ENCODE results near the gene MRGPRF. TPM values are rescaled to one million over a fixed set of nuclear protein-coding genes. Genes with fewer than 3 reads are reported as not detected.

MRGPRF gene
- total RNA-seq, 4 donors from 2014 or later: 88.9 to 213 (median 165) TPM

- Histone ChIP-seq H3K27ac (peak overlapping the region; percentile 88 to 99 (median 98)), H3K27me3 (peaks cover 3% of the 10 kb centered on the region), H3K9me3 (no peaks in the 10 kb centered on the region), H3K36me3 (peaks cover 0 to 42% of the 10 kb centered on the region in 2 donors), H3K4me3 (peak overlapping the region in 1 of 2 donors; percentile 70), H3K4me1 (peaks cover 6 to 93% (median 59%) of the 10 kb centered on the region in 3 donors)
- no peak for ATAC-seq
- WGBS, 2 donors (ENCODE audit: low coverage in 1 of 2): no CpG with 5 or more reads among the region's 8 CpGs
- TF ChIP-seq POLR2AphosphoS5 (IDR thresholded peaks at IDR 0.05): peak; percentile 91
- no peak for TF ChIP-seq POLR2A (IDR thresholded peaks at IDR 0.05)
- TF ChIP-seq, protein P1, sequence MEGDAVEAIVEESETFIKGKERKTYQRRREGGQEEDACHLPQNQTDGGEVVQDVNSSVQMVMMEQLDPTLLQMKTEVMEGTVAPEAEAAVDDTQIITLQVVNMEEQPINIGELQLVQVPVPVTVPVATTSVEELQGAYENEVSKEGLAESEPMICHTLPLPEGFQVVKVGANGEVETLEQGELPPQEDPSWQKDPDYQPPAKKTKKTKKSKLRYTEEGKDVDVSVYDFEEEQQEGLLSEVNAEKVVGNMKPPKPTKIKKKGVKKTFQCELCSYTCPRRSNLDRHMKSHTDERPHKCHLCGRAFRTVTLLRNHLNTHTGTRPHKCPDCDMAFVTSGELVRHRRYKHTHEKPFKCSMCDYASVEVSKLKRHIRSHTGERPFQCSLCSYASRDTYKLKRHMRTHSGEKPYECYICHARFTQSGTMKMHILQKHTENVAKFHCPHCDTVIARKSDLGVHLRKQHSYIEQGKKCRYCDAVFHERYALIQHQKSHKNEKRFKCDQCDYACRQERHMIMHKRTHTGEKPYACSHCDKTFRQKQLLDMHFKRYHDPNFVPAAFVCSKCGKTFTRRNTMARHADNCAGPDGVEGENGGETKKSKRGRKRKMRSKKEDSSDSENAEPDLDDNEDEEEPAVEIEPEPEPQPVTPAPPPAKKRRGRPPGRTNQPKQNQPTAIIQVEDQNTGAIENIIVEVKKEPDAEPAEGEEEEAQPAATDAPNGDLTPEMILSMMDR (IDR thresholded peaks at IDR 0.05): no peak
Measured at GRCh38 chr11:69007975-69008381, 5.1 kb downstream of the MRGPRF start.

- no peak for ATAC-seq
- WGBS, 2 donors (ENCODE audit: low coverage in 1 of 2): 57 to 59% methylated on average over 2 to 4 of the region's 12 CpGs
- Histone ChIP-seq H3K4me3 (no peak overlapping the region), H3K4me1 (peaks cover 6 to 100% (median 71%) of the 10 kb centered on the region in 3 donors), H3K36me3 (peaks cover 0 to 45% of the 10 kb centered on the region in 2 donors), H3K27me3 (peaks cover 3% of the 10 kb centered on the region), H3K27ac (peak overlapping the region; percentile 88 to 99 (median 98)), H3K9me3 (no peaks in the 10 kb centered on the region)
- TF ChIP-seq EP300 (IDR thresholded peaks at IDR 0.05): no peak
Measured at GRCh38 chr11:69006816-69007215, 6.2 kb downstream of the MRGPRF start.

GRCh38 chr11:69005631-69006368 lies 7.2 kb downstream of the MRGPRF start:
- H3K27ac ChIP-seq: peak overlapping the region; percentile 88 to 99 (median 98)
- no peaks in the 10 kb centered on the region for H3K9me3 ChIP-seq
- 84% methylated on average over 5 of the region's 48 CpGs; no CpG with 5 or more reads in 1 of the 2 donors for WGBS, 2 donors (ENCODE audit: low coverage in 1 of 2)
- no peak for ATAC-seq
- peak overlapping the region in 1 of 2 donors; percentile 3 for H3K4me3 ChIP-seq
- TF ChIP-seq, protein P1 (IDR thresholded peaks at IDR 0.05): no peak
- peak; percentile 3 for TF ChIP-seq POLR2AphosphoS5 (IDR thresholded peaks at IDR 0.05)
- H3K27me3 ChIP-seq: no peaks in the 10 kb centered on the region
- peaks cover 0 to 45% of the 10 kb centered on the region in 2 donors for H3K36me3 ChIP-seq
- peaks cover 6 to 100% (median 81%) of the 10 kb centered on the region in 3 donors for H3K4me1 ChIP-seq

GRCh38 chr11:69005183-69005630 lies 7.8 kb downstream of the MRGPRF start:
- peaks cover 0 to 45% of the 10 kb centered on the region in 2 donors for H3K36me3 ChIP-seq
- peak overlapping the region; percentile 88 to 99 (median 98) for H3K27ac ChIP-seq
- H3K27me3 ChIP-seq: no peaks in the 10 kb centered on the region
- no peak for ATAC-seq
- H3K4me3 ChIP-seq: no peak overlapping the region
- WGBS, 2 donors (ENCODE audit: low coverage in 1 of 2): no CpG with 5 or more reads among the region's 27 CpGs
- no peak for TF ChIP-seq EP300 (IDR thresholded peaks at IDR 0.05)
- TF ChIP-seq, protein P1 (IDR thresholded peaks at IDR 0.05): no peak
- TF ChIP-seq POLR2A (IDR thresholded peaks at IDR 0.05): no peak
- TF ChIP-seq POLR2AphosphoS5 (IDR thresholded peaks at IDR 0.05): no peak
- peaks cover 6 to 99% (median 84%) of the 10 kb centered on the region in 3 donors for H3K4me1 ChIP-seq
- H3K9me3 ChIP-seq: no peaks in the 10 kb centered on the region

DNA sequence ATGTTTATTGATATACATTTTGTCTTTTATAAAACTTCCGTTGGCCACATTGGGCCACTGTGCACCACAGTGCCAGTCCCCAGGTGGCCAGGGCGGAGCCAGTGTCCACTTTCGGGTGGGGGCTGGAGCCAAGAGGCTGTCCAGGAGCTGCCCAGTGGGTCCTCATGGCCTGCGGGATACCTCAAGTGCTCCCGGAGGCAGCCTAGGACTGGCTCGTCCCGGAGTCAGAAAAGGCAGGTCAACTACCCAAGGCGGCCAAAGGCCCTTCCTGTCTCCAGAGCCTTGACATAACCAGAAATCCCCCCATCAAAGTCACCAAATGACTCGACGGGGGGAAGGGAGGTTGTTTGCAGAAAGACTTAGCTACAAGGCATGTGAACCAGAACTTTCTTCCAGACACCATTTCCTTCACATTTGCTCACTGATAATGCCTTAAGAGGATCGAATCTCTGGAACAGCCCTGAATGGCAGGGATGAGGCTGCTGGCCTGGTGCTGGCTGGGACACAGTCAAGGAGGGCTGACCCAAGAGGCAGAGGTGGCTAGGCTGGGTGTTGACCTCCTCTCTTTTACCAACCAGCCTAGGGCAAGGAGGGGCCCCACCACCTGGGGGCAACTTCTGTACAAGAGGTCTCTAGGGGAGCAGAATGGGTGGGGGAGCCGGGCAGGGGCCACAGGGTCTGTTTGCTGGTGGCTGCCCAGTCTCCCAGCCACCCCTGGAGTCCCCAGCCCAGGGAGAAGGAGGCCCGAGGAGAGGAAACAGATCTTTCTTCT lies 8.4 kb downstream of the MRGPRF start:
- ATAC-seq: no peak
- Histone ChIP-seq H3K4me1 (peaks cover 6 to 99% (median 84%) of the 10 kb centered on the region in 3 donors), H3K4me3 (no peak overlapping the region), H3K9me3 (no peaks in the 10 kb centered on the region), H3K36me3 (peaks cover 0 to 45% of the 10 kb centered on the region in 2 donors), H3K27me3 (no peaks in the 10 kb centered on the region), H3K27ac (peak overlapping the region; percentile 88 to 99 (median 98))
- WGBS, 2 donors (ENCODE audit: low coverage in 1 of 2): 39 to 54% methylated on average over 2 to 4 of the region's 13 CpGs
- TF ChIP-seq EP300 (IDR thresholded peaks at IDR 0.05) (no peak), POLR2A (IDR thresholded peaks at IDR 0.05) (no peak), POLR2AphosphoS5 (IDR thresholded peaks at IDR 0.05) (no peak)
- TF ChIP-seq, protein P1 (IDR thresholded peaks at IDR 0.05): no peak
